HepG2 (cell line): ENCODE data around the gene SLC29A3. TPM values are rescaled to one million over a fixed set of nuclear protein-coding genes. Genes with fewer than 3 reads are reported as not detected.
A peak's percentile ranks its signal among the peaks of the same experiment; 100 is the strongest.

Source experiments
- ARNT ChIP-seq: fragments of 450-650 bp; IDR thresholded peaks from 2 replicates; pipeline ENCODE4 v1.6.1; 2017
- ATF2 ChIP-seq: sonication (generic); formaldehyde crosslinking; IDR thresholded peaks from 2 replicates; pipeline ENCODE4 v1.4.0; 2020; ENCODE audit warnings: missing genetic modification reagents
- BHLHE40 ChIP-seq: IDR thresholded peaks from 2 replicates; pipeline ENCODE4 v1.6.1; 2011; ENCODE audit warnings: low read length, improper control_type of control experiment
- BRCA1 ChIP-seq: sonication (generic); formaldehyde crosslinking; IDR thresholded peaks from 2 replicates; pipeline ENCODE4 v1.4.0; 2020; ENCODE audit warnings: missing genetic modification reagents
- CBFB ChIP-seq: sonication (generic); formaldehyde crosslinking; IDR thresholded peaks from 2 replicates; pipeline ENCODE4 v1.4.0; 2020; ENCODE audit warnings: missing genetic modification reagents
- FOXA3 ChIP-seq: IDR thresholded peaks from 2 replicates; pipeline ENCODE4 v1.6.1; 2016; ENCODE audit warnings: missing genetic modification reagents, missing compliant biosample characterization
- FOXP4 ChIP-seq: sonication (generic); formaldehyde crosslinking; IDR thresholded peaks from 2 replicates; pipeline ENCODE4 v1.4.0; 2020; ENCODE audit warnings: missing genetic modification reagents
- GATA4 ChIP-seq: sonication (generic); IDR thresholded peaks from 2 replicates; pipeline ENCODE4 v1.6.1; 2016; ENCODE audit warnings: antibody characterized with exemption, low read depth, borderline replicate concordance
- HDAC1 ChIP-seq: sonication (generic); formaldehyde crosslinking; IDR thresholded peaks from 2 replicates; pipeline ENCODE4 v1.5.1; 2020; ENCODE audit warnings: mild to moderate bottlenecking, missing genetic modification reagents
- HMGXB4 ChIP-seq, 2 experiments: sonication (generic) in 1 of 2; formaldehyde crosslinking in 1 of 2; IDR thresholded peaks; 2 replicates each; pipeline versions ENCODE4 v1.4.0 to v1.6.1; 2018 to 2020; ENCODE audit warnings: missing genetic modification reagents in 2 of 2, borderline replicate concordance in 1 of 2, low read depth in 1 of 2, mild to moderate bottlenecking in 1 of 2, missing biosample characterization in 1 of 2
- IRF1 ChIP-seq: sonication (generic); formaldehyde crosslinking; IDR thresholded peaks from 2 replicates; pipeline ENCODE4 v1.4.0; 2020; ENCODE audit warnings: low read depth, mild to moderate bottlenecking, missing genetic modification reagents
- MIER3 ChIP-seq: IDR thresholded peaks from 2 replicates; pipeline ENCODE4 v1.6.1; 2016; ENCODE audit warnings: missing compliant biosample characterization, borderline replicate concordance
- MYC ChIP-seq: sonication (generic); formaldehyde crosslinking; IDR thresholded peaks from 2 replicates; pipeline ENCODE4 v1.9.0; 2021; ENCODE audit warnings: missing genetic modification reagents, borderline replicate concordance
- NR3C1 ChIP-seq: sonication (generic); formaldehyde crosslinking; IDR thresholded peaks from 2 replicates; pipeline ENCODE4 v1.4.0; 2020; ENCODE audit warnings: missing genetic modification reagents
- RFXAP ChIP-seq: sonication (generic); formaldehyde crosslinking; IDR thresholded peaks from 2 replicates; pipeline ENCODE4 v1.4.0; 2020; ENCODE audit warnings: missing genetic modification reagents, borderline replicate concordance
- SPEN ChIP-seq: sonication (generic); formaldehyde crosslinking; IDR thresholded peaks from 2 replicates; pipeline ENCODE4 v1.5.1; 2020; ENCODE audit warnings: low read depth, mild to moderate bottlenecking, missing genetic modification reagents
- ZBTB26 ChIP-seq: IDR thresholded peaks from 2 replicates; pipeline ENCODE4 v1.6.1; 2016; ENCODE audit warnings: missing compliant biosample characterization, missing genetic modification reagents, borderline replicate concordance
- ZFP41 ChIP-seq: sonication (generic); formaldehyde crosslinking; IDR thresholded peaks from 2 replicates; pipeline ENCODE4 v1.4.0; 2020; ENCODE audit warnings: mild to moderate bottlenecking, missing genetic modification reagents, borderline replicate concordance
- ZMYM4 ChIP-seq: sonication (generic); formaldehyde crosslinking; IDR thresholded peaks from 2 replicates; pipeline ENCODE4 v1.8.1; 2023; ENCODE audit warnings: mild to moderate bottlenecking, missing genetic modification reagents
- ZNF414 ChIP-seq: sonication (generic); formaldehyde crosslinking; IDR thresholded peaks from 2 replicates; pipeline ENCODE4 v1.5.0; 2020; ENCODE audit warnings: missing genetic modification reagents
- ZNF746 ChIP-seq: sonication (generic); formaldehyde crosslinking; IDR thresholded peaks from 2 replicates; pipeline ENCODE4 v1.8.0; 2022; ENCODE audit warnings: mild to moderate bottlenecking, missing genetic modification reagents
- ZSCAN12 ChIP-seq: sonication (generic); formaldehyde crosslinking; IDR thresholded peaks from 2 replicates; pipeline ENCODE4 v1.9.0; 2021; ENCODE audit warnings: mild to moderate bottlenecking, missing genetic modification reagents
- ZSCAN30 ChIP-seq: sonication (generic); formaldehyde crosslinking; IDR thresholded peaks from 2 replicates; pipeline ENCODE4 v1.5.0; 2020; ENCODE audit warnings: mild to moderate bottlenecking, missing genetic modification reagents
- polyA plus RNA-seq, 8 experiments: library from polyadenylated mRNA; depleted of rRNA in 3 of 8; stranded (reverse) in 7 of 8; unstranded in 1 of 8; fragments of >200 nt; fragmentation: Illumina TruSeq in 4 of 8; extraction: Trizol in 4 of 8; gene quantifications; 2 replicates each; pipeline versions ENCODE4 v1.2.1 to v1.2.3, GENCODE V29; 2011 to 2016; ENCODE audit warnings: low read depth in 4 of 8, missing spikeins in 1 of 8, mixed read lengths in 1 of 8; ENCODE audit not compliant: insufficient read depth in 1 of 8
- total RNA-seq, 5 experiments: library from RNA; depleted of rRNA; stranded (reverse); fragments of >200 nt; fragmentation: Illumina TruSeq; extraction: Trizol; gene quantifications; 2 replicates each; pipeline ENCODE4 v1.2.3, GENCODE V29; 2016; ENCODE audit warnings: low read depth in 1 of 5

SLC29A3 gene
- total and polyA plus RNA-seq, 2 of the 13 experiments (the other 11 are each of a cell fraction or from before 2014, with no cell fraction given): 8.6 to 11.8 TPM

- TF ChIP-seq CBFB (CRISPR knock-in tag) (peak; percentile 27; the same call in 1 of the 2 replicates), ARNT (no peak), NR3C1 (CRISPR knock-in tag) (no peak), ZFP41 (CRISPR knock-in tag) (no peak), HDAC1 (CRISPR knock-in tag) (peak; percentile 52), ZMYM4 (CRISPR knock-in tag) (no peak), MYC (peak; percentile 55; the same call in 1 of the 2 replicates), ZNF414 (CRISPR knock-in tag) (no peak), ZSCAN30 (CRISPR knock-in tag) (0 out of 2 replicates have a peak, but pooled peaks have one; percentile 33), BHLHE40 (no peak), HMGXB4 (CRISPR knock-in tag; IDR thresholded peaks at IDR 0.05; ENCODE audit: borderline replicate concordance in 1 of 2, low read depth in 1 of 2) (no peak), ZSCAN12 (no peak), ZNF746 (peak; percentile 73; the same call in 1 of the 2 replicates), FOXP4 (CRISPR knock-in tag) (peak; percentile 91), ZBTB26 (no peak; the same call in 1 of the 2 replicates), MIER3 (CRISPR knock-in tag) (peak; percentile 60; the same call in 1 of the 2 replicates), RFXAP (no peak), BRCA1 (CRISPR knock-in tag) (no peak), IRF1 (no peak), SPEN (CRISPR knock-in tag) (peak; percentile 27; the same call in 1 of the 2 replicates), FOXA3 (CRISPR knock-in tag) (peak; percentile 72), ATF2 (CRISPR knock-in tag) (no peak), GATA4 (no peak)
These were observed 15.2 kb downstream of the SLC29A3 start (continued) for GRCh38 chr10:71334221-71334791.
